GM19099 (cell line): ENCODE results near the gene SDHD.

ENCODE experiments used
- POLR2A ChIP-seq: IDR thresholded peaks from 3 replicates; pipeline ENCODE4 v1.6.1; 2011; ENCODE audit warnings: low read depth; ENCODE audit not compliant: insufficient read length; ENCODE audit errors: extremely low read depth

The SDHD gene

DNA sequence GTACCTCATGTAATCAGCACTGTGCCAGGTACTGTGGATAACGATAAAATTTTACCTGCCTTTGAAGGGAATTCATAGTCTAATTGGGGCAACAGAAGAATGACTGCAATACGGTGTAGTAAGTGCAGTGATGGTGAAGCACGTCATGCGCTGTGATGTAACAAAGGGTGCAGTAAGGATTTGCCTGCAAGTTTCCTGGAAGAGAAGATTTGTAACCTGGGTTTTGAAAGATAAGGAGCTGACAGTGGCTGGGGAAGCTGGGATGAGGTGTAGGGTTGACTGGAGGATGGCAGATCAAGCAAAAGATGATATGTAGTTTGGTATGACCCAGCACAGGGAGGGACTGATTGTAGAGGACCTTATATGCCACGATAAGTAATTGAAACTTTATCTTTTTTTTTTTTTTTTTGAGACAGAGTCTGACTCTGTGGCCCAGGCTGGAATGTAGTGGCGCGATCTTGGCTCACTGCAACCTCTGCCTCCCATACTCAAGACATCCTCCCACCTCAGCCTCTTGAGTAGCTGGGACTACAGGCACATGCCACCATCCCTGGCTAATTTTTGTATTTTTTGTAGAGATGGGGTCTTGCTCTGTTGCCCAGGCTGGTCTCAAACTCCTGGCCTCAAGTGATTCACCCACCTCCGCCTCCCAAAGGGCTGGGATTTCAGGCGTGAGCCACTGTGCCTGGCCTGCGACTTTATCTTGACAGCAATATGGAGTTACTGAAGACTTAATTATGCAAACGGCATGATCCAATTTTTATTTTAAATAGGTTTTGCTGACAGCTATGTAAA is 11.3 kb downstream of the SDHD start:
- no peak for TF ChIP-seq POLR2A

DNA sequence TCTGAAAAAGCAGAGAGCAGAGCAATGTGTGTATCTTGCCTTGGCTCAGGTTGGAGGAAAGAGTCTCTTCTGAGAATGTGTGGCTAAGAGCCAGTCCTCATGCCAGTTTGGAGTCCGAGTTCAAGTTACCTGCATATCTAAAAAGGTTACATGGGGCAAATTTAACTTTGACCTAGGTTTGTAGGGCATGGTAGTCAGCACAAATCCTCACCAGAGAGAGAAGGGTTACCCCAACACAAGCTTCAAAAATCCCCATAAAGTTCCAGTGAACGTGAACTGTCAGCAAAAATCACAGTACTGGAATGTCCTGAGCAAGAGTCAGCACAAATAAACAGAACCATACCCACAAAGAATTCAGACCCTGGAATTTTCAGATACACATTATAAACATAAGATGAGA is 13.8 kb downstream of the SDHD start:
- no peak for TF ChIP-seq POLR2A

DNA sequence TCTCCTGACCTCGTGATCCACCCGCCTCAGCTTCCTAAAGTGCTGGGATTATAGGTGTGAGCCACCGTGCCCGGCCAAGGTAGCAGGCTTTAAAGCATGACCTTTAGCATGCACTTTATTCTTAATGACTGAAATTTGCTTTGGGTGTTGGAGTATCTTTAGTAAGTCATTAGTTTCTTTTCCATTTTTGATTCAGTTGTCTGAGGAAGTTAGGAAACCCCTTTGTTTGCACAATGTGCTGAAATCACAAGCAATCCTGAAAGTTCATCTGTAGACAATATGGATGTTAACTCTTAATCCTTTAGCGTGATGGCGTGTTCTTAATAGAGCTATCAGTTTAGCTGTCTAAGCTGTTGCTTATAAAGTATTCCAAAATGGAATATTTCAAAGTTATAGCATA is 16.8 kb downstream of the SDHD start:
- no peak for TF ChIP-seq POLR2A

DNA sequence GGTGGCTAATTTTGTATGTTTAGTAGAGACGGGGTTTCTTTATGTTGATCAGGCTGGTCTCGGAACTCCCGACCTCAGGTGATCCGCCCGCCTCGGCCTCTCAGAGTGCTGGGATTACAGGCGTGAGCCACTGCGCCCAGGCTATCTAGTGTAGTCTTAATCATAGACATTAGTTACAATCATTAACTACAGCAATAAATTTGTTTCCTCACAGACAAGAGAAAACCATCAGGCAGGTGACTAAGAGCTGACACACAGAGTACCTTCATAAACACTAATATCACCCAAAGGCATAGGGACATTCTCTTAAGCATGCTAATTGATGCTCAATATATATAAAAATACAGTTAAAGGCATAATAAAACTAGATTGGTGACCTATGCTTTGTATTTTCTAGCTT is 19.4 kb downstream of the SDHD start:
- no peak for TF ChIP-seq POLR2A

DNA sequence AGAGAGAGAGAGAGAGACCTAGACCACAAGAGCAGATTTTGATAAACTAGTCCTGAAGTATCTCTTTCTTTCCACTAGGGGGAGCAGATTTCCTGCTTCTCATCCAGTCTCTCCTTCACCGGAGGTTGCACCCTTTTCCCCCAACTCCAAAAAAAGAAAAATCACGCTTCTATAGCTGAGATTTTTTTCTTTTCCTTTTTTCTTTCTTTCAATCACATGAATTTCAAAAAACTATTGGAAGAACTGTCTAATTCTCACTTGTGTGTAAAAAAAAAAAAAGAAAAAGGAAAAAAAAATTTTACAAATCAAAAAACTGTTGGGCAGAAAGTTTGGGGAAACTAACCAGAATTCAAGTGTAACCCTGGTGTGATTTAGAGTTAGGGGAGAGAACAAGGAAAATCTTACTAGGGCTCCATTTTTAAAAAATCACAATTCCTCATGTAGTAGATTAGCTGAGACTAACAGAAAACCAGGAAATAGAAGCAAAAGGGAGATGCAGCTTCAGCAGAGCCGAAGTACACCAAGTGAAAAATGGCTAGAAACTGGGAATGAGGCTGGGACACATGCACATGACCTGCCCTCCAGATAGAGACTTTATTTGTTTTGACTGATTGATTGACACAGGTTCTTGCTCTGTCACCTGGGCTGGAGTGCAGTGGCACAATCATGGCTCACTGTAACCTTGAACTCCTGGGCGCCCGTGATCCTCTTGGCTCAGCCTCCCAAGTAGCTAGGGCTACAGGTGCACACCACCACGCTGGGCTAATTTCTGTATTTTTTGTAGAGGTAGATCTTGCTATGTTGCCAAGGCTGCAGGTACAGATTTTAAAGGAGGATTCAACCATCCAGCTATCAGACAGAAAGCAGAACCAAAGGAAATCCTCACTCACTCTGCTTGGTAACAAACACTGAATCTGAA is 27.1 kb downstream of the SDHD start:
- no peak for TF ChIP-seq POLR2A

DNA sequence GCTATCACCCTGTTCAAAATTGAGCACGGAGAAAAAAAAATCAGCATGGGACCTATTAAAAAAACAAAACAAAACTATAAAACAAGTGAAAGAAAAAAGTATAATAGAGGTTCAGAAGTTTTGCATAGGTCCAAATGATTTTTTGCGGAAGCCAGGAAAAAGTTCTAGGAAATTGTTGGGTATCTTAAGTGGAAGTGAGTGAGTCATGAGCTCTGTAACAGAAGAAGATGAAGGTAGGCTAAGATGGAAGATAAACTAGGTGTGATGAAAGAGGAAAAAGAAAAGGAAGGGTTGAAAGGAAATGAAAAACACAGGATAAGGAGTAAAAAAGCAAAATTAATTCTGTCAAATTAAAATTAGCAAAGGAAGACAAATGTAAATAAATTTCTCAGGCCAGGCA is 27.8 kb downstream of the SDHD start:
- no peak for TF ChIP-seq POLR2A

DNA sequence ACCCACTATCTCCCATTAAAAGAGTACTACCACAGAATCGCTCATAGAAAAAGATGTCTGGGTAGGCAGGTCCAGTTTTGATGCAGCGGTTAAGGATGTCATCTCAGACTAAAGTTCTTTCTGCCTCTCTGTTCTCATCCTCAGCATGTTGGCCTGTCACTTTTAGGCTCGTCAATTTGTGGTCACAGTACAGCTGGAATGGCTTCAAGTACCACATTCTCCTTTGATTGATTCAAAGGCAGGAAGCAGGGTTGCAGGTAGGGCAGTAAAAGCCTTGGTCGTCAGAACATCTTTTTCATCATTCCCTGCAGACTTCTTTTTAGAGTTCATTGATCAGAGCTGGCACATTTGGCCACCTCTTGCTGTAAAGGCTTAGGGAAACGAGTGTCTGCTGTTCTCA is 28.7 kb downstream of the SDHD start:
- no peak for TF ChIP-seq POLR2A

DNA sequence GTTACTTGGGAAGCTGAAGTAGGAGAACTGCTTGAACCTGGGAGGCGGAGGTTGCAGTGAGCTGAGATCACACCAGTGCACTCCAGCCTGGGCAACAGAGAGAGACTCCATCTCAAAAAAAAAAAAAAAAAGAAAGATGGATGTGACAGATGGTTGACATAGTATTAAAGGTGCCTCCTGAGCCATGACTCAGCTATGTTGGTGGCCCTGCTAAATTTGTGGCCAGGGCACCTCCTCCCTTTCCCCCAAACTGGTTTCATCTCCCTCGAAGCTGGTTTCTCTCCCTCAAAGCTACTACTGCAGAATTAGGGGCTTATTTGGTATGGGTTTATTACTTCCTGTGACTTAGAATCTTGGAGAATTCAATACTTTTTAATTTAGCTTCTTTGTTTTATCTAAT is 31.5 kb downstream of the SDHD start:
- no peak for TF ChIP-seq POLR2A

DNA sequence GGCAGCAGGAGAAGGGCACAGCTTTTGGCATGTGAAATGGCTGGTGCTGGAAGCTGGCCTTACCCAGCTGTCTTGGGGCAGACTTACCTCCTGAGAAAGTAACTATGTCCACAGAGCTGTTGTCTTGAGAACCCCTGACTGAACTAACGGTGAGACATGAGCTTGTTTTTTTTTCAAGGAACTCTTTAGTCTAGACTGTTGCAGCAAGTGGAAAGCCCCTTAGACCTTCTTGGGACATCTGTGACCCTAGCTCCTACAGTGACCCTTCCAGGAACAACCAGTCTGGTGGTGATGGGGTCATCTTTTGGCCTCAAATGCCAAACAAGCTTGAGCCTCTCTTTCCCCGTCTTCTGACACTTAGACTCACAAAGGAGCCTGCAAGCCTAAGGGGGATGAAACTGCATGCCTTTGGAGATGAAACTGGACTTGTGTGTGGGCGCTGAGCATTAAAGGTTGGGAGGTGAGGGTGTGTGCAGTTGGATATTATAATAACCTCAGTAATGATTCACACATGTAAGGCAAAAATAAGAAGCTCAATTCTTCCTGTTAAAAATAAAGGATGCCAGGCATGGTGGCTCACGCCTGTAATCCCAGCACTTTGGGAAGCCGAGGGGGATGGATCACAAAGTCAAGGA is 35.4 kb downstream of the SDHD start:
- no peak for TF ChIP-seq POLR2A

DNA sequence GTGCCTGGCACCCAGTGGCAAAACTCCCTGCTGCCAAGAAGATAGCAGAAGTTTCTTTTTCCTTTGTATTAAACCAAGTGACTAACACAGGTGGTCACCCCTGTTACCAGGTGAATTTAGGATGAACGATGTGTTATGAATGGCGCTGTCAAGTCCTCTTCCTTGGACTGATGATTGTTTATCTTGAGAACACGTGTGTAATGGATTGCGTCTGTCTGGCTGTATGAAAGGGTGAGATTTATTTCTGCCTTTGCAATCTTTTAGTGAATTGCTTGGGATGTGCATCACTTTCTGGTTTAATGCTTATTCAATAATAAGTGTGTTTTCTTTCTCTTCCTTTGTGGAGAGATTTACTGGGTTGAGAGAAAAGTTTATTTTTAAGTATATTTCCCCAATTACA is 36.5 kb downstream of the SDHD start:
- no peak for TF ChIP-seq POLR2A

DNA sequence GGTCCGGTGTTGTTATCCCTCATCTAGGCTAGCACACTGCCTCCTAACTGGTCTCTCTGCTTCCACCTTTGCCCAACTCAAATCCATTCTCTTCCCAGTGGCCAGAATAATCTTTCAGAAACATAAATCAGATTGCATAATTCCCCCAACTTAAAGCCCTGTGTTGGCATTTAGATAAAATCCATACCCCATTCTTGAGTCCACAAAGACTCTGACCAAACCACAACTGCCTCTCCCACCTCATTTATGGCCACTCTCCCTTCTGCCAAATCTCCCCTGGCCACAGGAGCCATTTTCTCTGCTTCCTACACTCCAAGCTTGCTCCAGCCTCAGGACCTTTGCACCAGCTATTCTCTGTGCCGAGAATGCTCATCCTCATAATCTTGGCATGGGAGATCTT is 40.4 kb downstream of the SDHD start:
- no peak for TF ChIP-seq POLR2A

DNA sequence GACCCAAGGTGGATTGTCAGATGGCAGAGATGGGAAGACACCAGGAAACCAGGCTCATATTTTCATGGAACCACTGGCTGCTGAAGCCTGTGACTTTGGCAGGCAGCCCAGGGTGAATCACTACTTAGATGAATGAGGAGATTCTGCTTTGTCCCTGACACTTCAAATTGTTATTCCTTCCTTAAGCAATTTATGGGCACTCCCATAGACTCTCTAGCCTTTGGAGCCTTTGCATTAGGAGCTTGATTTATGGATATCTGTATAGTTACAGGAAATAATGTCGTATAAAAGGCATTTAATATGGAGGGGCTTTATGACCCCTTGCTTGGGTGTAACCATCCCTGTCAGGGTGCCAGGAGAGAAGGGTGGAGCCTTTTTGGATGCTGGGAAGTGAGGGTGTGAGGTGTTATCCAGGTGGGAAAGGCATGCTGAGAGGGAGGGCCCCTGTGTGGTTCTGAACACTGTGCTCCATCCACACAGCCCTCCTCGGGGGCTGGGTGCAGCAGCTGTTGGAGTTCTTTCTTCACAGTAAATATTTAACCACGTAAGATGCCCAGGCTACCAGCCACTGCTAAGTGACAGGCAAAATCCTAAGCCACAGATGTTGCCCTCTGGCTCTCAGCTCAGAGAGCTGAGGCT is 41.9 kb downstream of the SDHD start:
- TF ChIP-seq POLR2A = no peak

DNA sequence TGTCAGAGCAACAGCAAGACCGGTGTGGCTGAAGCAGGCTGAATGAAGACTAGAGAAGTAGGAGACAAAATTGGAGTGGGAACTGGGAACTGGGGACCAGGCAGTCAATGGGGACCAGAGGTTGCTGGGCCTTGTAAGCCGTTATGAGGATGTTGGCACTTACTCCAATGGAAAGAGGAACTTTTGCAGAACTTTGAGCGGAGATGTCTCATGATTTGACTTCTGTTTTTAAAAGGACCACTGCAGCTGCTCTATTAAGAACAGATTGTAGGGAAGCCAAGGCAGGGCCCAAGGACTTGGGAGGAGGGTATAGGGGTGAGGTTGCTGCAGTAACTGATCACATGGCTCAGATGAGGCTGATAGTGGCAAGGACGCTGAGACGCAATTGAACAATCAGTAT is 43.0 kb downstream of the SDHD start:
- TF ChIP-seq POLR2A = no peak

DNA sequence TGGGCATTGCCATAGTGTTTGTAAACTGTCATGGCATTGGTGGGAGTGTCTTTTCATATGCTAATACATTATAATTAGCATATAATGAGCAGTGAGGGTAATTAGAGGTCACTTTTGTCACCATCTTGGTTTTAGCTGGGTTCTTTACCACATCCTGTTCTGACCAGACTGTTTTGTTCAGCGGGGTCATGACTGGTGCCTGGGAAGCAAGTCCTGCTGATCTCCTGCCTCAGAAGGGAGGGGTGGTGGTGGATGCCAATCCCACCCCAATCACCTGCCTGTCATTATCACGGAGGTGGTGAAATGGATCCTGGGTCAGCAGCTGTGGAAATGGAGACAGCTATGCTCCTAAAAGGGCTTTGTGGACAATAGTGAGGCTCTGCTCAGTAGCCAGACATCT is 46.1 kb downstream of the SDHD start:
- TF ChIP-seq POLR2A = no peak

DNA sequence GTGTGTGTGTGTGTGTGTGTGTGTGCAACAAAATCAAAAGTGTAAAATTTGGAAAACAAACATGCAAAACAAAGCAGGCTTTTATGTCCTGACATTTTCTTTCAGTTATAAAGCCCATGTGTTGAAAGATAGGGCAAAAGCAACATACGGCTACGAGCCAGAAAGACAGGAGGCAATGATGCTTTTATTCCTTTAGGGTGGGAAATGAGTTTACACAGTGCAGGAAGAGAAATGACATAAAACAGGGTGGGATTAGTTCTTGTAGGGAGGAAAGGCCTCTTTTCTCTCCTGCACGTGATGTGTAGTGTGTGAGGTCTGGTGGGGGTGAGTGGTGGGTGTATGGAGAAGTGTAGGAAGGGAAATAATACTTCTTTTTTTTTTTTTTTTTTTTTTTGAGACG is 47.8 kb downstream of the SDHD start:
- TF ChIP-seq POLR2A = no peak
